HEK293T (cell line): ENCODE measurements around the gene CYP1A2.
"Not testable (repeated sequence)": the region's sequence is repeated elsewhere in the genome, so short reads cannot be mapped to it uniquely, and the experiment has no call there.

Experiments
- CTCF ChIA-PET: fragments of 350-600 bp; formaldehyde crosslinking; extraction: SDS; loops from one replicate; lab custom pipeline; 2021; ENCODE audit warnings: antibody characterized with exemption, inconsistent platforms; lab: Yijun Ruan, JAX
- POLR2A ChIA-PET: fragments of 350-600 bp; formaldehyde crosslinking; extraction: SDS; loops from one replicate; lab custom pipeline; 2020; ENCODE audit warnings: antibody characterized with exemption, inconsistent platforms; lab: Yijun Ruan, JAX
- DNase-seq: peaks from one replicate; pipeline ENCODE4 v3.0.0; 2012; ENCODE audit warnings: mixed read lengths; ENCODE audit errors: extremely low spot score
- ARNT ChIP-seq: fragments of 450-650 bp; IDR thresholded peaks from 2 replicates; pipeline ENCODE4 v1.6.1; 2017; ENCODE audit warnings: mild to moderate bottlenecking
- BHLHE40 ChIP-seq: fragments of 450-650 bp; IDR thresholded peaks from 2 replicates; pipeline ENCODE4 v1.6.1; 2016; ENCODE audit warnings: mild to moderate bottlenecking, moderate library complexity, borderline replicate concordance
- CTBP1 ChIP-seq: fragments of 450-650 bp; IDR thresholded peaks from 2 replicates; pipeline ENCODE4 v1.6.1; 2016; ENCODE audit warnings: borderline replicate concordance
- ELF4 ChIP-seq: fragments of 450-650 bp; IDR thresholded peaks from 2 replicates; pipeline ENCODE4 v1.6.1; 2017; ENCODE audit warnings: antibody characterized with exemption
- FOXA1 ChIP-seq: fragments of 450-650 bp; IDR thresholded peaks from 2 replicates; pipeline ENCODE4 v1.6.1; 2016; ENCODE audit warnings: mild to moderate bottlenecking
- FOXK2 ChIP-seq: fragments of 450-650 bp; IDR thresholded peaks from 2 replicates; pipeline ENCODE4 v1.6.1; 2016; ENCODE audit warnings: mild to moderate bottlenecking
- FOXM1 ChIP-seq: fragments of 450-650 bp; IDR thresholded peaks from 2 replicates; pipeline ENCODE4 v1.6.1; 2017; ENCODE audit warnings: mild to moderate bottlenecking, borderline replicate concordance
- HDGF ChIP-seq: fragments of 450-650 bp; IDR thresholded peaks from 2 replicates; pipeline ENCODE4 v1.6.1; 2017; ENCODE audit warnings: antibody characterized with exemption, borderline replicate concordance
- L3MBTL2 ChIP-seq: fragments of 450-650 bp; conservative IDR thresholded peaks from 2 replicates; pipeline ENCODE4 v1.6.1; 2016; ENCODE audit warnings: mild to moderate bottlenecking
- LEF1 ChIP-seq: fragments of 450-650 bp; IDR thresholded peaks from 2 replicates; pipeline ENCODE4 v1.6.1; 2017; ENCODE audit warnings: mild to moderate bottlenecking, borderline replicate concordance
- NFRKB ChIP-seq: fragments of 450-650 bp; IDR thresholded peaks from 2 replicates; pipeline ENCODE4 v1.6.1; 2016; ENCODE audit warnings: mild to moderate bottlenecking, moderate library complexity
- SP1 ChIP-seq: fragments of 450-650 bp; IDR thresholded peaks from 2 replicates; pipeline ENCODE4 v1.6.1; 2017
- SUZ12 ChIP-seq: fragments of 450-650 bp; IDR thresholded peaks from 2 replicates; pipeline ENCODE4 v1.6.1; 2016; ENCODE audit warnings: mild to moderate bottlenecking
- TARDBP ChIP-seq: fragments of 450-650 bp; IDR thresholded peaks from 2 replicates; pipeline ENCODE4 v1.6.1; 2016
- ZNF384 ChIP-seq: fragments of 450-650 bp; IDR thresholded peaks from 2 replicates; pipeline ENCODE4 v1.6.1; 2016
- TF ChIP-seq, protein P1 (sequence below): fragments of 450-650 bp; IDR thresholded peaks from 2 replicates; pipeline ENCODE4 v1.6.1; 2016

The CYP1A2 gene

DNA sequence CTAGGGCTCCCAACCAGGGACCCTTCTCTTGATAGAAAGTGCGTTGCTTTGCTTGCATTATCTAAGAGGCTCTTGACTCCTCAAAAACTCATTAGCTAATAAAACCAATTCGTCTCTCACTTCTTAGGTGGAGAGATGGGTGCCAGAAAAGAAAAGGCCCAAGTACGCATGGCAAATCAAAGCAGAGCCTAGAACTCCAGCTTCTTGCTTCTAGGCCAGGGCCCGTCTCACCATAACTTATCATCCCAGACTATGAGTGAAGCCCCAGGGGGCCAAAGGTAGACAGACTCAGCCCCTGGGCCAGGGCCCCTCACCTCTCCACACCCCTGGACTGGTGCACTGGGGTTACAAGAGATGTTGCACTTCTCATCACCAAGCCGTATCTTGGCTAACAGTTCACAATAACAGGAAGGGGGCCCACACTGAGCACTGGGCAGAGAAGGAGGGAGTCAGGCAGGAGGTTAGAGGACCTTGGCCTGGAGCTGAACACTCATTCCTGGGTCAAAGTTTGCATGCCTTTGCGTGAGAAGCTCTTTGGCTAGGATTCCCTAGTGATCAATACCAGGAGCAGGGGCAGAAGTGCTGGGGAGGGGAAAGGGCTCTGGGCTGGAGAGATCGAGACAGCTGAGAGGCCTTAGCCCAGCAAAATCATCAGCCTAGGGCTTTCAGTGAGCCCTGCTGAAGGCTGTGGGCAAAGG lies 17.9 kb upstream of the CYP1A2 start:
- POLR2A ChIA-PET, result interaction anchor here (1.3 kb wide), 1 partner anchor 15 kb away, joined by 4 read pairs; no protein-coding TSS in a partner anchor
- CTCF ChIA-PET, result no interaction called here
- TF ChIP-seq TARDBP, result no peak
- no peak for TF ChIP-seq ELF4
- TF ChIP-seq FOXK2, result no peak
- TF ChIP-seq SUZ12, result no peak
- TF ChIP-seq, protein P1, sequence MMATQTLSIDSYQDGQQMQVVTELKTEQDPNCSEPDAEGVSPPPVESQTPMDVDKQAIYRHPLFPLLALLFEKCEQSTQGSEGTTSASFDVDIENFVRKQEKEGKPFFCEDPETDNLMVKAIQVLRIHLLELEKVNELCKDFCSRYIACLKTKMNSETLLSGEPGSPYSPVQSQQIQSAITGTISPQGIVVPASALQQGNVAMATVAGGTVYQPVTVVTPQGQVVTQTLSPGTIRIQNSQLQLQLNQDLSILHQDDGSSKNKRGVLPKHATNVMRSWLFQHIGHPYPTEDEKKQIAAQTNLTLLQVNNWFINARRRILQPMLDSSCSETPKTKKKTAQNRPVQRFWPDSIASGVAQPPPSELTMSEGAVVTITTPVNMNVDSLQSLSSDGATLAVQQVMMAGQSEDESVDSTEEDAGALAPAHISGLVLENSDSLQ, result no peak
- no peak for TF ChIP-seq ZNF384
- TF ChIP-seq SP1, result no peak
- TF ChIP-seq ARNT, result no peak
- DNase-seq, result no peak

DNA sequence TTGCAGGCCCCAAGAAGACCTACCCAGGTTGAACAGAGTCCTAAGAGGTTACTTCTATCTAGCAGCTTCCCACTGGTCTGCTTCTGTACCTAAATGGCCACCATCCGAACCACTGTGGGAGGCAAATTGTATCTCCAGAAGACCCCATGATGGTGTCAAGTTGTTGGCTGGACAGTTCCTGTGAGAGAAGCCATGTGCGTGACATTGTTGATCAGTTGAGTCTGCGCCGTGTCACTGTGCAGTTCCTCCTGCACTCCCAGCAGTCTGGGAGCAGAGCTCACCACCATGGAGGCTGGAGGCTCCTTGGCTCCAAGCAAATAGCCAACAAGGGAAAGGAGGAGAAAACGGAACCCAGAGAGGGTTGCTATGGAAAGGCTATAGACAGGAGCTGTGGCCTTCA lies 15.8 kb upstream of the CYP1A2 start:
- ChIA-PET CTCF (no interaction called here), POLR2A (interaction anchor here (1.0 kb wide), 1 partner anchor 28 kb away, joined by 5 read pairs; no protein-coding TSS in a partner anchor)
- no peak for TF ChIP-seq SUZ12
- DNase-seq, result no peak

DNA sequence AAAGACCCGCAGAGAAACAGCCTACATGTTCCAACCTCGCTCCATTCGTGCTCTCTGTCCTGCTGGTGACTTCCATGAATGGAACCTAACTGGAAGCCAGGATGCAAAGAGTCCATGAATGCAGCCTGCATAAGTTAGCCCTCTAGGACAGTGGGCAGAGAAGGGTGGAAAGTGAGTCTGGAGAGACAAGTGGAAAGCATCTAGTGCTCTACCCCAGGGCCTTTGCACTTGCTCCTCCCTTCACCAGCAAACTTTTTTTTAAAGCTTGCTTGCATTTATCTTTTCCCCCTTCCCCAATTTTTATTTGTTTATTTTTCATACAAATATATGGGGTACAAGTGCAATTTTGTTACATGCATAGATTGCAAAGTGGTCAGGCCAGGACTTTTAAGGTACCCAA lies 15.4 kb upstream of the CYP1A2 start:
- DNase-seq, result no peak
- ChIA-PET CTCF (no interaction called here), POLR2A (no interaction called here)
- TF ChIP-seq SP1 (no peak), HDGF (no peak), FOXA1 (no peak), NFRKB (no peak), CTBP1 (no peak), ELF4 (no peak), ARNT (no peak), BHLHE40 (no peak), TARDBP (no peak), L3MBTL2 (no peak), ZNF384 (no peak), FOXK2 (no peak), SUZ12 (no peak), LEF1 (no peak), FOXM1 (no peak)
- TF ChIP-seq, protein P1, result no peak

DNA sequence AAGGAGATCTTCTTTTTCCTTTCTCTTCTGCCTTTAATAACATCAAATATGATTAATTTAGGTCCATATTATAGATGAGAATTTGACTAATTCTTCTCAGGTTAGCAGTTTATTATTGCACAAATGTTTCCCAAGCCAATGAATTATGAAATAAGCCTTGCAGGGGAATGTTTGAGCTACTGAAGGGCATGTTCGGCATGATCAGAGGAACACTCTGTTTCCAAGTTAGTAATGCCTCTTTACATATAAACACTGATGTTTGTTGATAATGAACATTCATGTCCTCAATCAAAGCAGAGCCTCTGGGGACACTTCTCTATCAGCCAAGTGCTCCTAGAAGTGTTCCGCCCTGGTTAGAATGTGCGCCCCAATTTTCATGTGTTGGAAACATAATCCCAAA lies 13.3 kb upstream of the CYP1A2 start:
- DNase-seq, result no peak
- TF ChIP-seq ZNF384, result no peak
- no peak for TF ChIP-seq FOXM1
- TF ChIP-seq ELF4, result no peak
- no peak for TF ChIP-seq L3MBTL2
- no peak for TF ChIP-seq HDGF
- no peak for TF ChIP-seq TARDBP
- no peak for TF ChIP-seq FOXA1
- TF ChIP-seq LEF1, result no peak
- TF ChIP-seq SUZ12, result no peak
- TF ChIP-seq BHLHE40, result no peak
- no peak for TF ChIP-seq FOXK2
- no peak for TF ChIP-seq ARNT
- no peak for TF ChIP-seq SP1
- TF ChIP-seq NFRKB, result no peak
- TF ChIP-seq CTBP1, result no peak
- TF ChIP-seq, protein P1, result no peak
- CTCF ChIA-PET, result interaction anchor here (0.6 kb wide), 2 partner anchors 8 to 246 kb away, joined by 3 read pairs; no protein-coding TSS in a partner anchor
- POLR2A ChIA-PET, result interaction anchor here (0.7 to 1.9 kb wide), 3 partner anchors 10 to 25 kb away, joined by 3 to 9 read pairs (median 5); partner anchors contain the start of gene CYP1A1

DNA sequence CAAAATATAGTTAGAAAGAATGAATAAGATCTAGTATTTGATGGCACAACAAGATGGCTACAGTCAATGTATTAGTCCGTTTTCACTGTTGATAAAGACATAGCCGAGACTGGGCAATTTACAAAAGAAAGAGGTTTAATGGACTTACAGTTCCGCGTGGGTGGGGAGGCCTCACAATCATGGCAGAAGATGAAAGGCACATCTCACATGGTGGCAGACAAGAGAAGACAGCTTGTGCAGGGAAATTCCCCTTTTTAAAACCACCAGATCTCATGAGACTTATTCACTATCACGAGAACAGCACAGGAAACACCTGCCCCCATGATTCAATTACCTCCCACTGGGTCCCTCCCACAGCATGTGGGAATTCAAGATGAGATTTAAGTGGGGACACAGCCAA lies 10.4 kb upstream of the CYP1A2 start:
- CTCF ChIA-PET, POLR2A ChIA-PET, DNase-seq: not testable (repeated sequence)

DNA sequence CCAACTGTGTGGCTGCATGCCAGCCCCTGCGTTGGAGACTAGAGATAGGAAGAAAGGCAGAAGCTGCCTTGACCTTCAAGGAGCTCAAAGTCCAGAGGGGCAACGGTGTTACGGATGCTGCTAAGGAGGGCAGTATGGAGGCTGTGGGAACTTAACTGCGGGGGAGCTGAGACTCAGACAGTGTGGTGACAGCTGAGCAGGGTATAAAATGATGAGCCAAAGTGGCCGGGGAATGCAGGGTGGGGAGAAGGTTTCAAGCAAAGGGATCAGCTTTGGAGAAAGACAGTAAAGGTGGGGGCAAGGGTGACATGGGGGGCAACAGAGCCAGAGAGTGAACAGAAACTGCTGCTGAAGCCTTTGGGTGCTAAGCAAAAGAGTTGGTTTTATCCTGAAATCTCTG lies 6.2 kb upstream of the CYP1A2 start:
- CTCF ChIA-PET, result interaction anchor here (0.6 kb wide), 1 partner anchor 1555 kb away, joined by 3 read pairs; no protein-coding TSS in a partner anchor
- no peak for TF ChIP-seq NFRKB
- TF ChIP-seq TARDBP, result no peak
- TF ChIP-seq CTBP1, result no peak
- TF ChIP-seq LEF1, result no peak
- TF ChIP-seq L3MBTL2, result no peak
- TF ChIP-seq FOXM1, result no peak
- TF ChIP-seq BHLHE40, result no peak
- no peak for TF ChIP-seq FOXA1
- no peak for TF ChIP-seq ZNF384
- no peak for TF ChIP-seq ARNT
- no peak for DNase-seq
- POLR2A ChIA-PET, result no interaction called here

DNA sequence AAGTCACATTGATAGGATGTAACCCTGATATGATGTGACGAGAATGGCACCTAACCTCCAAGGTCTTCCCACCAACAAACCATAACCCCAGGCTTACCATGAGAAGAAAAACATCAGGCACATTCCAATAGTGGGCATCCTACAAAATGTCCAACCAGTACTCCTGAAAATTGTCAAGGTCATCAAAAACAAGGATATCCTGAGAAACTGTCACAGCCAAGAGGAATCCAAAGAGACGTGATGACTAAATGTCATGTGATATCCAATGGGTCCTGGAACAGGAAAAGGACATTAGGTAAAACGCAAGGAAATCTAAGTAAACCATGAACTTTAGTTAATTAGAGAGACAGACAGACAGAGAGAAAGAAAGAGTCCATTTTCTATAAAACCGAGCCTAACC lies 2.3 kb upstream of the CYP1A2 start:
- no peak for DNase-seq

More for the DNA sequence above, 2.3 kb upstream of the CYP1A2 start:
- ChIA-PET POLR2A (interaction anchor here (1.6 kb wide), 2 partner anchors 14 to 16 kb away, joined by 4 to 12 read pairs; no protein-coding TSS in a partner anchor), CTCF (no interaction called here)
- no peak for TF ChIP-seq SP1
- no peak for TF ChIP-seq HDGF
- no peak for TF ChIP-seq TARDBP
- TF ChIP-seq FOXM1, result no peak
- no peak for TF ChIP-seq NFRKB
- TF ChIP-seq LEF1, result no peak
- TF ChIP-seq FOXA1, result no peak
- TF ChIP-seq, protein P1, result no peak
- TF ChIP-seq L3MBTL2, result no peak
- no peak for TF ChIP-seq BHLHE40
- TF ChIP-seq SUZ12, result no peak
